GM18498 (cell line): ENCODE measurements around the gene CFAP46.

Experiments
- ATAC-seq: cut with Tn5 transposase; IDR thresholded peaks from one replicate; pipeline ENCODE4 v1.9.1; 2021; ENCODE audit warnings: mild to moderate bottlenecking, moderate library complexity; ENCODE audit not compliant: unreplicated experiment

CFAP46 gene

DNA sequence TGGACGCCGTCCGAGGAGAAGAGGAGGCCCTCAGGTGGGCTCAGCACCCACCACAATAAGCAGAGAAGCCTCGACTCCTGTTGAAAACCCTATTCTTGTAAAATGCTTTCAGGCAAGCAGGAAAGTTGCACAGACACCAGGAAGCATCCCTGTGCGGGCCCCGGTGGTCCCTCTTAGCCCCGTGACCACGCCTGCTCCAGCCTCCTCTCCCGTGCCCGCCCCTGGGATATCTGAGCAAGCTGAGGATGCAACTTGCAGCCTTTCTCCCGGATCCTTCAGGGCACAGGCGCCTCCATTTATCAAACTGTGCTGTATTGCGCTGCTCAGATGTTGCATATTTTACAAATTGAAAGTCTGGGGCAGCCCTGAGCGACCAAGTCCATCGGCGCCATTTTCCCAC, 72.7 kb downstream of the CFAP46 start:
- ATAC-seq = no peak

- ATAC-seq = no peak
These were observed 73.4 kb downstream of the CFAP46 start for GRCh38 chr10:132868995-132869394.

DNA sequence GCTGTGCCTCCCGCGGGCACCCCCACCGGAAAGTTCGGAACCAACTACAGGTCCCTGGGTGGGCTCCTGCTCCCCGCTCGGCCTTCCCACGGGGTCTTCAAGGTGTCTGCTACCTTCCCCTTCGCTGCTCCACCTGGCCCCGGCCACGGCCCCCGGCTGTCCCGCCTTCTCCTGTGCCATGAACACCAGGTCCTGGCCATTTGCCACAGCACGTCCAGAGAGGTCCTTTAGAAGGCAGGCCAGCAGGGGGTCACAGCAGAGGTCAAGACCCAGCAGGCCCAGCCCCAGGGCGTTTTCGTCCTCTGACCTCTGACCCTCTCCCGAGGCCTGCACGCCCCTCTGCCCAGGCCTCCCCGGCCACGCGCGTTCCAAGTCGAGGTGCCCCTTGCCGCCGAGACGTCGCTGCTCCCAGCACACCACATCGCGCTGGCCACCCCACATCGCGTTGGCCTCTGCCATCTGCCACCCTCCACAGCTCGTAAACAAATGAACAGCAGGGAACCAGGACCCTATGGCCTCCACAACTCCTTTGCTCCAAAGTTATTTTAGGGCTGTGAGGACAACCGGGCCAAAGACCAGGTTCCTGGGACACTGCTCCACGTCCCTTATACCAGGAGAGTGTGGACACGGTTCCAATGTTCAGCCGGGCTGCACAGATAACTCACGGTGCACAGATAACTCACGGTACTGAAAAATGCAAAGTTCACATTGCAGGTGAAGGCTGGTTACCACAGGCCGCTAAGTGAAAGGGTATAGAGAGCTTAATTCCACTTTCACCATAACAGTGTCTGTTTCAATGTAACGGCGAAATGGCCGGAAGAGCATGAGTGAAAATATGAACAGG, 74.3 kb downstream of the CFAP46 start:
- ATAC-seq = no peak

GRCh38 chr10:132866601-132867381, 75.6 kb downstream of the CFAP46 start:
- ATAC-seq = no peak

DNA sequence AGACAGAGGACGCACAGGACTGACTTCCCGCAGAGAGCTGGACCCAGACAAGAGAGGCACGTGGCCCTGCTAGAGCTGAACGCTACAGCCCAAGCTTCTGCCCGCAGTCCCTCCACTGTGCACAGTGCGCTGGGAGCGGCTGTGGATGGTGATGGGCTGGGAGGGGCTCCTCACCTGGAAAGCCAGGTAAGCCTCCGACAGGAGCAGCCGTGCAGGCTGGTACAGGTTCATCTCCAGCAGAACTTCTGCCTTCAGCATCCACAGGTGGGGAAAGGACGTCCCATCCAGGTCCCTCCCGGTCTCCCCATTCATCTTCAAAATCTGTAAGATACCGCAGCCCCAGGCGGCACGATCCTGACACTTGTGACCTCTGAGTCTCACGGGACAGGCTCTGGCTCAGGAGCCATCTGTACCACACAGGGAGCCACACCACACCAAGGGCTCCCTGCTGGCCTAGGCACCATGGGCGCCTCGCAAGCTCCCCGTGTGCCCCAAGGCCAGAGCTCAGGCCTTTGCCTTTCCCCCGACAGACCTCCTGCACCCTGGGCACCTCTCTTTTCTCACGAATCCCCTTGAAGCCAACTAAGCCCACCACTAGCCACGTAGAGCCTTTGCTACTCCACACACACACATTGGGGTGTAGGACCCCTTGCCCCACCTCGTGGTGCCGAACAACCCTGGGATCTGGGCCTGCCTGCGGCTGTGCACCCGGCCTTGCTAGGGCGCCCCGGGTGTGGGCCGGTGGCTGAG, 76.3 kb downstream of the CFAP46 start:
- no peak for ATAC-seq

DNA sequence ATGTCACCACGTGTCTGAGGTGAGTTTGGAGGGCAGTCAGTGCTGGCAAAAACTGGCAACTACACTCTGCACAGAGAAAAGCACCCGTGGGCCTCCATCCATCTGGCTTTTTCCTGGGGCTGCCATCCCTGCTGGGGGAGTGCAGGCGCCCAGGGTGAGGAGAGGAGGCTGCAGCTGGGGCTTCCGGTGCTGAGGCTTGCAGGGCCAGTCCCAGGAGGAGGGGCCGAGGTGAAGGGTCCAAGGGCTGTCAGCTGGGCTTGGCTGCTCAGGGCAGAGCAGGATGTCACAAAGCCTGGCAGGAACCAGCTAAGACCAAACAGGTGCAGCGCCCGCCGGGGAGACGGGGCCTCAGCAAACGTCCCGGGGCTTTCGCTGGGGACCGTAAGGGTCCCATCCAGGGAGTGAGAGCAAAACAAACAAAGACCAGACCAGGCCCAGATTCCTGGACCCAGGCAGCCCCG, 77.2 kb downstream of the CFAP46 start:
- no peak for ATAC-seq

GRCh38 chr10:132862485-132863420, 79.6 kb downstream of the CFAP46 start:
- no peak for ATAC-seq

GRCh38 chr10:132861884-132862461, 80.4 kb downstream of the CFAP46 start:
- no peak for ATAC-seq

DNA sequence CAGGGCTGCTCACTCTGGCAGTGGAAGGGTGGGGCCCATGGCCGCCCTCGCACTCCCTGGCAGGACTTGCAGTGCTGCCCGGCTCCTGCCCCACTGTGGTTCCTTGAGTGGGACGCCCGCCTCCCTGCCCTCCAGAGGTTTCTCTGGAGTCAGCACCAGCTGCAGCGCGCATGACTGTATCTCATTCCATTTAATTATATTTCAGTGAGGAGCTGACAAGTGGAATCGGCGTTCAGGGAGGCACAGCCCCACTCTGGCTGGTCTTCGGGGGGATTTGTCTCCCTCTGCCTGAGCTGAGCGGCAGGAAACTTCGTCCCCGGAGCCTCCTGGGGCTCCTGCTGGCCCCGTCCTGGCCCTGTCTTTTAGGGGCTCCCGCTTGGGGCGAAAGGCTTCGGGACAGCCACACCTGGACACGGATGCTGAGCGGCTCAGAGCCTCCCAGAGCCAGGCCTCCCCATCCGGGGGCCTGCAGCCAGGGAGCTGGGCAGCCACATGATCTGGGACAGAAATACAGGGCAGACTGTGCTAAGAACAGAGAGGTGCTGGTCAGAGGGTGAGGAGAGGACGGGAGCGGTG, 81.2 kb downstream of the CFAP46 start:
- ATAC-seq = no peak

- ATAC-seq = no peak
These were observed 81.8 kb downstream of the CFAP46 start for GRCh38 chr10:132860532-132860931.

GRCh38 chr10:132859084-132859855, 83.1 kb downstream of the CFAP46 start:
- no peak for ATAC-seq

DNA sequence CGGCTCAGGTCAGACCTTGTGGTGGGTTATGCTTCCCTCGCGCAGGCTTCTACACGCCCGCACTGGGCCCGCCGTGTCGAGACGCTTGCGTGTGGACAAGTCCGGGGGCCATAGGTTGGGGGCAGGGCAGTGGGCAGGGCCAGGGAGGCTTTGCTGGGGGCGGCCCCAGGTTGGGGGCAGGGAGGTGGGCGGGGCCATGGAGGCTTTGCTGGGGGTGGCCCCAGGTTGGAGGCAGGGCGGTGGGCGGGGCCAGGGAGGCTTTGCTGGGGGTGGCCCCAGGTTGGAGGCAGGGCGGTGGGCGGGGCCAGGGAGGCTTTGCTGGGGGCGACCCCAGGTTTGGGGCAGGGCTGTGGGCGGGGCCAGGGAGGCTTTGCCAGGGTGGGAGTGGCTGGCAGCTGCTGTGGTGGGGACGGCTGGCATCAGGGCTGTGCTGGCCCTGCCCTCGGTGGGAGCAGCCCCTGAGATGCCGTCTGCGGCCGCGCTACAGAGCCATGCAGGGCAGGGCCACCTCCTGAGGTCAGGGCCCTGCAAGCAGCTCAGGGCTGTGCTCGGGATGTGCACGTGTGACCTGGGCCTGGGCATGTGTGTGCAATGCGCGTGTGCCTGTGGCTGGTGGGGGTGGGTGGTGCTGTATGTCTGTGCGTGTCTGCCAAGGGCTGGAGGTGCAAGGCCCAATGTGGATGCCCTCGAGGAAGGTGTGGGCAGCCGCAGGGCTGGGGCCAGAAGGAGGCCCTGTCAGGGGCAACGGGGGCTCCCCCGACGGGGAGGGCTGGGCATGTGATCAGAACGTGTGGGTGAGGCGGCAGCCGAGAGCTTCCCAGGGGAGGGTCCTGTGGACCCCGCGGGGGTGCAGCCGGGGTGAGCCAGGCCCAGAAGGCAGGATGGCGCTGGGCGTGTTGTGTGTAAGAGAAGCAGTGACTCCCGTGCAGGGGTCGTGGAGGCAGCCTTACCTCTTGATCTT, 84.0 kb downstream of the CFAP46 start:
- ATAC-seq = no peak

GRCh38 chr10:132856869-132857524, 85.4 kb downstream of the CFAP46 start:
- no peak for ATAC-seq

GRCh38 chr10:132855889-132856288, 86.5 kb downstream of the CFAP46 start:
- ATAC-seq = no peak

DNA sequence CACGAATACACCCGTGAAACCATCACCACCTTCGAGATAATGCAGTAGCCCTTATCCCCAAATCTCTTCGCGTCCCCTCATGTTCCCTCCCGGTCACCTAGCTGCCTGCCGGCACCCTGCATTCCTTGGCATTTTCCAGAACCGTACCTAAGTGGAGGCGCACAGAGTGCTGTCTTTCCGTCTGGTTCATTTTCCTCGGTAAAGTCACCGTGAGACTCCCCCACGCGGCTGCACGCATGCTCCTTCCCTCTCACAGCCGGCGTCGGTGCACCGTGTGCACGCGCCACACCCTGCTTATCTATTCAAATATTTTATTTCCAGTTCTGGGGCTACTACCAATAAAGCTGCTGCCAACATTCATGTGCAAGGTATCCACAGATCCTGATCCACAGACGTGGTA, 90.9 kb downstream of the CFAP46 start:
- ATAC-seq = no peak

DNA sequence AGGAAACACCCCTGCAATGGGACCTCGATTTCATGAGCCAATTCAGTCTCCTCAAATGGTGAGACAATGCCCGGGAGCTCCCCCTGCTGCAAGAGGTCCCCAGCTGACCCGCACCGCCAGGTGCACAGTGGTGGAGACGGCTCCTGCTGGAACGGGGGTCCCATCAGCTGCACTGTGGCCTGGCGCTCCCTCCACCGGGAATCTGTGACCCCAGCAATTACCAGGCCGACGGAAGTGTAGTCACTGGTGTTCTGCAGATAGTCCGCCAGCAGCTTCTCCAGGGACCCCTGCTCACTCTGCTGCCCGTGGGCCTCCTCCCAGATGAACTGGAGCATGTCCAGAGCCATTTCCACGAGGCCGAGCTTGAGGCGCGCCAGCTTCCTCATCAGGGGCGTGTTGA, 91.5 kb downstream of the CFAP46 start:
- ATAC-seq = no peak

GRCh38 chr10:132850246-132850645, 92.1 kb downstream of the CFAP46 start:
- no peak for ATAC-seq
